CD4-positive, alpha-beta T cell treated with Interferon alpha-2 for 1 hour (primary cell): Measurements from ENCODE around the gene RNASE11.
"Not testable (repeated sequence)": the region's sequence is repeated elsewhere in the genome, so short reads cannot be mapped to it uniquely, and the experiment has no call there.

Experiments used
- DNase-seq, 2 donors: peaks; one replicate each; pipeline ENCODE4 v3.0.0-alpha.2; 2020 to 2022

Gene RNASE11

DNA sequence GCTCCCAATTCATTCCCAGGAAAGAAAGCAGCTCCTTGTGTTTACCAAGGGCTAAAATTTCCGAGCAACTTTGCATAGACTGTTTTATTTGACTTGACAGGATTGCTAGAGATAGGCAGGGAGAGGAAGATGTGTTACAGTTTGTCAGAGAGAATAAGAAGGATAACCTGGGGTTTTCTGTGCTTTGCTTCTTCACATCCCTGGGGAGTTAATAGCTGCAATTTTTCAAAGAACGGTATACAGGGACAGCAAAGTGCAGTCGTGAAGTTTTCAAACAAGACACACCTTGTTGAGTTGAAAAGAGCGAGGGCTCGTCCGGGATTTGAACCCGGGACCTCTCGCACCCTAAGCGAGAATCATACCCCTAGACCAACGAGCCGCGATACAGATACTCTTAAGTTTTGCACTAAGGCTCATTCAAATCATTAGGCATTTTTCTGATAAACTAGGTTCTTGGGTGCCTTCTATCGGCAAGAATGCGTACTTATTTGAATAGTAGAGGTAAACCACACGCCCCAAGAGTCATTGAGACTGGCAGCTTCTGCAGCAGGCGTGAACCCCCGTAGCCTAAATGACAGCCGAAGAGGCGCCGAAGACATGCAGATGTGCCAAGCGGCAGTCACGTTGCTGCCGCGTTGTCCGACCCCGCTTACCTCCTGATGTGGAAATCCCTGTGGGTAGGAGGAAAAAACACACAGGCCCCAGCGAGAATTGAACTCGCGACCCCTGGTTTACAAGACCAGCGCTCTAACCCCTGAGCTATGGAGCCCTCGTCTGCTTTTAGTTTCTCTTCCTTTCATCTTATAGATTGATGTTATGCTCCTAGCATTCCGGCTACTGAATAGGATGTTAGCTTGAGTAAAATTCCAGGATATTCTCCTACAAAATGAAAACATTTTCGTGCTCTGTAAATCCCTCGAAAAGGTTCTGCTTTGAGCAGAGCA lies 25.6 kb upstream of the RNASE11 start:
- peak; percentile 87 to 93 for DNase-seq

DNA sequence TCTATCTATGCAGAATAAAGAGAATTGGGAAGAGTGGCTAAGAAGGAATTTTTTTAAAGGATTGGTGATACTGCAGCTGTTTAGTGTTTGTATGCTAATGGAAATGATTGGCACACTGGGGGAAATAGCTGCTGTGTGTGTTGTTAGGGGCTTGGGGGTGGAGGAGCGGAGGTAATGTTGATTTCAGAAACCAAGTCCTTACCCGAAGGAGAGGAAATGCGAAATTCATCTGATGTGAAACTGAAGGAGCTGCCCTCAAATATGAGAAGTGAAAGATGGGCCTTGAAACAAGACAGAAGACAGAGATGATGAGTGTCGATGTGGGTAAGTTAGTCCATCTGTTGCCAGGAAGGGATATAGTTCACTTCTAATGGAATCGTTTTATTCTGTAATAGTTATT lies 24.6 kb upstream of the RNASE11 start:
- peak; percentile 46 to 52 for DNase-seq

DNA sequence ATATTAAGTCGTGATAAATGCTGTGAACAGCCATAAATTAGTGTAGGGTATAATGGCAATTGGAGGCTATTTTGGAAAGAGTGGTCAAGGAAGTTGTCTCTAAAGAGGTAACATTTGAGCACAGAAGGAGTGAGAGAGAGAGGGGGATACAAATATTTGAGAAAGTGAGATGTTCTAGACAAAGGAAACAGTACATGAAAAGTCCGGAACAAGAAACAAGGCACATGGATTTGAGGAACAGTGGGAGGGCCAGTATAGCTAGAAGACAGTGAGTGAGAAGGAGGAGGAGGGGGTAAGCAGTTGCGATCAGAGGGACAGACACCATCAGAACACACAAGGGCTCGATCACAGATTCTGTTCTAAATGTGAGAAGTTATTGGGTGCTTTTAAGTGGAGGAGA lies 23.5 kb upstream of the RNASE11 start:
- no peak for DNase-seq

DNA sequence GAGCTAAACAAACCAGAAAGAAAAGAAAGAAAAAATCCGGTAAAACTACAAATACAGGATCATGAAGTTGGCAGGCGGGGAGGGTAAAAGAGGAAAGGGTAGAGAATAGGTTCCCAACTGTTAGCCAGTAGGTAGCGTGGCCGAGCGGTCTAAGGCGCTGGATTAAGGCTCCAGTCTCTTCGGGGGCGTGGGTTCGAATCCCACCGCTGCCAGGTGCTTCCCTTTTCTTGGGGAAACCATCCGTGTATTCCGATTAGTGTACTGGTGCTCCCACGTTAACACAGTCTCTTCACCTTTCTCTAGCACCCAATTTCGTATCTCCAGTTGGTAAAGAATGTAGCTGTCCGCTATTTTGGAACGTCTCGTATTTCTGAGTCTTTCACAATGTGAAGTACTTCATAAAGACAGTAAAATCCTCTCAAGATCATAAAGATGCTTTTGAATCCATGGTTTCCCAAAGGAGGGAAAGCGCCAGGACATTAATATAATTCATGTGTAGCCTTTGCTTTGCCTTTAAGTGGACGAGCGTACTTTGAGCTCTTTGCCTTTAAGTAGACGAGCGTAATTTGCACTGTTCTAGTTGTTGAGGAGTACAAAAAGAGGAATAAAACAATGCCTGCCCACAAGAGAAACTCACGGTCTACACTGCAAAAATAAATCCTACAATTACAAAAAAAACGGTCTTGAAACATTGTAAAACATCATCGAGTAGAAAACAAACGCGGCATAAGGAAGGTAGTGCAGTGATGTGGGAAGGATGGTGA lies 22.4 kb upstream of the RNASE11 start:
- DNase-seq, result peak; percentile 82 to 84

DNA sequence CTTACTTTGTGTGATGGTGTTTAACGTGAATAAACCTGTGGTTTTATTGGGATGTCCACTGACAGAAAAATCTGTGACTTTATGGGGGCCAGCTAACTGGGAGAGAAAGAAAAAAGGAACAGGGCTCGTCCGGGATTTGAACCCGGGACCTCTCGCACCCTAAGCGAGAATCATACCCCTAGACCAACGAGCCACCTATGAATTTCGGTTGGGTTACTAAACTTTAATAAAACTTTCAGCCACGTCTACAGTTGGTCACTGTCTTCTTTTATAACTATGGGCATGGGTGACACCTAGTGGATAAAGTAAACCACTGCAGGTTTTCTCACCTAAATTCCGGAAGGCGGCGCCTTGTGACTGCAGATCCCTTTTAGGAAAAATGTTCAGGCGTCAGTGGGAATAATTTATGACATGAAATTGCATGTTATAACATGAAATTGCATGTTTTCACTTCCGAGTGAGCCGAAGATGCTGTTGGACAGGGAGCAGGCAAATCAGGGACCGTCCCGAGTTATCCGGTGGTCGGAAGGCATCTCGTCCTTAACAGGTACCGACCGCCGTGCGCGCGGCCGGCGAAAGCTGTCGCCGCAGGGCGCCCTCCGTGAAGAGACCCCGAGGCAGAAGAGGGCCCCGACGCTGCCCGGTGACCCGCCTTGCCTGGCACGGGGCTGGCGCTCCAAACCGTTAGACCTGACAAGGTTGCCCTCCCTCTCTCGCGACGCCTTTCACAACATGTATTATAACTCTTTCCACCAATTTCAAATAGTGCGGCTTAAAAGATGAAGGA lies 21.6 kb upstream of the RNASE11 start:
- peak; percentile 74 to 88 for DNase-seq

GRCh38 chr14:20608383-20609110 lies 20.7 kb upstream of the RNASE11 start:
- DNase-seq, result no peak

DNA sequence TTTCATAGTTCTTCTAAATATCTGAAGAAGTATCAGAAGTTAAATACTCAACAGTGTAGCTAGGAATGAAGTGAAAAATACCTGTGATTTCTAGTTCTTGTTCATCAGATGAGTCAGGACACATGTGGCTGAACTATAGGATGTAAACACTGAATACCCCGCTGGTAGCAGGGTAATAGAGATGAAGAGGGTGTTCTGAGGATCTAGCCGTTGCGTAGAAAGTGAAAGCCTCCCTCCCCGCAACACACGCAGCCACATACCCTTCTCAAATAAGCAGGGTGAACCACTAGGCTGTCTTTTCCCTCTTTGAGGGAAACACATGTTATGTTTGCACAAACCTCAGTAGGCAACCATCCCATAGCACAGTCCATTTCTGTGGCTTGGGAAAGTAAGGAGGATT lies 19.8 kb upstream of the RNASE11 start:
- DNase-seq, result no peak

DNA sequence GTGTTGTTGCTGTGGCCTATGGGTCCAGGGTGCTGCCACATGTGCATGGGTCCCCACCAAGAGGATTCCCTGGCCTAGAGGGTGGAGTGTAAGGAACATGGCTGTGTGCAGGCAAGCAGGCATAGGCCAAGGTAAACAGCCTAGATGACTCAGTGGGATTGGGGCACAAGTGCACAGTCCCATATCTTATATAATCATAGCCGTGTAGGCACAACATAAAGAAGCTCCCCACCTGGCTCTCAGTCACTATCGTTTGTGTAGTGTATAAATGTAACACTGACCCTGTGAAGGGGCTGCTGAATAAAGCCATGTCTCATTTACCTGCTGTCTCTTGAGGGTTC lies 19.1 kb upstream of the RNASE11 start:
- DNase-seq, result no peak

DNA sequence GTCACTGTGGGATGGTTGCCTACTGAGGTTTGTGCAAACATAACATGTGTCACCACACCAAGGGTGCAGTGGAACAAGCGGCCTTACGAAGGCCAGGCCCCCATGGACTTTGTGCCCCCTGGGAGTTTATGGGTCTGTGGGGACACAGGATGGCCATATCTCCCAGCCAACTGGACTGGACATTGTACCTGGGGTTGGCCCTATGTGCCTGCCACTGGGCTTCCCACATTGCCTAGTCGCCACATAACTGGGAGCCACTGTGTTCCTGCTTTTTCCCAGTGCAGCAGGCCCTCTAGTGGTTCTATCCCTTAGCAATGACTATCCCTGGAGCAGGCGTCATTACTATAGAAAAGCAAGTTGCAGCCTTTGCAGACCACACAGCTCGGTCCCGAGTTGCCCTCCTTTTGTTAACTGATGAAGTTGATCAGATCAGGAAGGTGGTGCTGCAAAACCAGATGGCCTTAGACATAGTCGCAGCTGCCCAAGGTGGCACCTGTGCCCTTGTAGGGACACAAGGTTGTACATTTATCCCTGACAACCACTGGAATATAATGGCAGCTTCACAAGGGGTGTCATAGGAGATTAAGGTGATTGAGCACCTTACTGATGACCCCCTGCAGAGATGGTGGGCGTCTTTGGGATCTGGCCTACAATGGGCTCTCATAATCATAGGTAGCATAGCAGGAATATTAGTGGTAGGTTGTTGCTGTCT lies 18.5 kb upstream of the RNASE11 start:
- DNase-seq, result no peak

DNA sequence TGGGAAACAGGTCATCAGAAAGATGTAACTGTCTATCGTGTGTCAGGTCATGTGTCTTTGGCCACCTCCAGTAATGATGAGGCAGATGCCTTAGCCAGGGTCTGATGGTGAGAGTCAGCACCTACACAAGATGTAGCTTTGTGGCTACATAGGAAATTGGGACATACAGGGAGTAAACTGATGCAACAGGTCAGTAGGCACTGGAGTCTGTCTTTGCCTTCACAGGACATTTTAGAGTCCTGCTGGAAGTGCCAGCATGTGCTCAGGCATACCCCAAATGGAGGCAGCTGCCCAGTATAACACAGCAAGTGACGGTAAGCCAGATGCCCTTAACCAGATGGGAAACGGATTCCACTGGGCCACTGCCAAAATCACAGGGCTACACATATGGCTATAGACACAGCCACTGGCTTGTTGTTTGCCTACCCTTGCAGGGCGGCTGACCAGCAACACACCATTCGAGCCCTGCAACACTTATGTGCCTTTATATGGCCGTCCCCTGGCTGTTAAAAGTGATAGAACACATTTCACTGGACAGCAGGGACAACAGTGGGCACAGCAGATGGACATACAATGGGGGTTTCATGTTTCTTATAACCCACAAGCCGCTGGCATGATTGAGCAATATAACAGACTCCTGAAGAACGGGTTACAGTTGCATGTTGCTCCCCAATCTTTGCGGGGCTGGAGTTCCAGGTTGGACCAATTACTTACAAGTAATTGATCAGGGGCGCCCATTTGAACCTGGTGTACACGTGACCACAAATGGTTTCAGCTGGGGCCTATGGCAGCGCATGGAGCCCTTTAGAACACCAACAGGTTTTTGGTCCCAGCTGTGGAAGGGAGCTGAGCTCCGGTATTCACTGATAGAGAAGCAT lies 16.3 kb upstream of the RNASE11 start:
- DNase-seq, result no peak

- no peak for DNase-seq
Measured at GRCh38 chr14:20602583-20602982, 14.8 kb upstream of the RNASE11 start.

DNA sequence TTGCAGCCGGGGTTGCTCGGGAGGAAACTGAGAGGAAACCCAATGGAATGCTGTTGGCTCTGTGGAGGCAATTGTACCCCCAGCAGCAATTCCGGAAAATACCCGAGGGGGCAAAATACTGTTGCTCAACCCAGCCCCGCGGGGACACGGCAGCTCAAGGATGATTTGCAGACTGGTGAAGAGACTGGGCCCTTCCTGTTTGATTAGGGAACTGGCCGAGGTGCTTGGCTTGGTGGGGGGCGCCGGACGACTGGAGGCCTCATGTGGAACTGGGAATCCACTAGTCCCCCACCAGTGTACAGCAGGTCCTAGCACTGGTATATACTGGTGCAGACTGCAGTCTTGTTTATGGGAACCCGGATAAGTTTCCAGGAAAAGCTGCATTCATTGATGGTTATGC lies 13.7 kb upstream of the RNASE11 start:
- DNase-seq, result no peak

DNA sequence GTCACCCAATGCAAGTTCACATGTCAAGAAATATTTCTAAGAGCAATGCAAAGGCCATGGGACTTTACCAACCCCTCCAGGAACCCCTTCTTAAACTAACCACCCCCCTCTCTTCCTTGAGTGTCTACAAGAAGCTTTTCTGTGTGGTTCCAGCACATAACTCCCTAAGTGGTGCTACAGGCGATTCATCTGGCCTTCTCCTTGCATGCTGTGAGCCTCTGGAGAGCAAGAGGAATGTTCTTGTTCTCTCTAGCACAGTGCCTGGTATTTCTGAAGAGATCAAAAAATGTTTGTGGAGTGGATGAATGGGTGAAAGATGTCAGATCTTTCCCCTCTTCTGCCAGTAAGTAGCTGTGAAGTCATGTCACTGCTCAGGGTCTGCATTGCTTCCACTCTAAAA lies 9.3 kb upstream of the RNASE11 start:
- DNase-seq, result no peak

- not testable (repeated sequence) for DNase-seq
Measured at GRCh38 chr14:20595726-20596125, 7.9 kb upstream of the RNASE11 start.

DNA sequence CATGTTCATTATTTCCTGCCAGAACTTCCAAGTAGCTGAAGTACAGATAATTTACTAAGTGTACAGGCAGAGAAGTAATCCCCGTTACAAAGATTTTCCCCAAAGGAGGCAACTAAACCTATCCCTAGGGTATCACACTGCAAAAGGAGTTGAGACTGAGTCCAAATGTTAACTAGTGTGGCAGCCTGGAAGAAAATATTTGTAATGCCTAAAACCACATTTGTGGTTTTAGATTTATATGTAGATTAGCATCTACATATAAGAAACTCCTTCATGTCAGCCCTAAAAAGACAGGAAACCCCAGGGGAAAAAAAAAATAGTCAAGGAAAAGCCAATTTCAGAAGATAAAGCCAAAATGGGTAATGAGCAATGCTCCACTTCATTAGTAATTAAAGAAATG lies 4.8 kb upstream of the RNASE11 start:
- DNase-seq, result no peak

GRCh38 chr14:20591235-20591634 lies 3.4 kb upstream of the RNASE11 start, which contains the start of gene RNASE12:
Gene RNASE12, minus strand, starts transcription at chr14:20591376. Its CDS starts 653 bp downstream, at chr14:20590723.
- no peak for DNase-seq

GRCh38 chr14:20583908-20584307 lies 3.9 kb downstream of the RNASE11 start:
- no peak for DNase-seq

DNA sequence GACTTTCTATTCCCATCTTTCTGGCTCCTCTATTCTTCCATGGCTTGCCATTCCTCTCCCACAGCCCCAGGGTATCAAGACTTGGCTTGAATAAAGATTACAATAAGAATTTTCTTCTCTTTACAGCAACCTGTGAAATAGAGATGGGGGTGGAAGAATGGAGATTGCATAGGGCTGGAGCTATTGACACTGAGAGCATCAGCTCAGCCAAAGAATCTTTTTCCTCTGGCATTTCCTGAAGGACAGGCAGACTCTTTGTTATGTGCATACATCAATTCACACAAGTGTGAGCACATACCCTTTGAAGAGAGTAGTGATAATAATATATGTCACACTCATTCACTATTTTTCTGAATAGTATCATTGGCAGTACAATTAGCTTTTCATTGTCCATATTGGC lies 4.7 kb downstream of the RNASE11 start:
- DNase-seq, result no peak

GRCh38 chr14:20580242-20580641 lies 7.6 kb downstream of the RNASE11 start:
- no peak for DNase-seq

DNA sequence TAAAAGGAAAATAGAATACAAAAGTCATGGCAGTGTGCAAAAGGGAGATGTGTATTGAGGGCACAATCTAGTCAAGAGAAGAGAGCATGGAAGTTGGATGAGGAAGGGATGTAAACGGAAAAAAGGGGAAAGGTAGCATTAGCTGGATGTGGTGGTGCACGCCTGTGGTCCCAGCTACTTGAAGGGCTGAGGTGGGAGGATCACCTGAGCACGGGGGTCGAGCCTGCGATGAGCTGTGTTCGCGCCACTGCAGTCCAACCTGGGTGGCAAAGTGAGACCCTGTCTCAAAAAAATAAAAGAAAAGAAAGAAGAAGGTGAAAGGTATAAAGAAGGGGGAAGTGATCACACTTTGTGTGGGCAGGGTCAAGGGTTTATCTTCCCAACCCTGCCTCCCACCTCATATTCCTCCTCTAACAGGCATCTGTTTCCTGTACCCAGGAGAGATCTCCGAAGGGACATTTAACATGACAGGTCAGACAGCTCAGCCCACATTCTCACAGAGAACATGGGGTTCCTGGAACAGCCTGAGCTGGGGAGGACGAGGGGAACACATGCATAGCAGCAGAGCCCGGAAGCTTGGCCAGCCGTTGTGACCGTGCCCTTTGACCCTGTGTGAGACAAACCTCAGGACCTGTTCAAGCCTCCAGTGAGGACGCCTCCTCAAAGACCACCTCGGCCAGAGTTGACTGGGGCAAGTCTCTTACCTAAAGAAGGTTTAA lies 8.9 kb downstream of the RNASE11 start:
- no peak for DNase-seq
